NCI-H82 treated with DMSO at 0.1 percent for 48 hours (cell line): Measurements from ENCODE around the gene RRAGD.

Source experiments
- DNase-seq: peaks from one replicate; lab custom pipeline; 2025; ENCODE audit not compliant: unreplicated experiment; lab: John Stamatoyannopoulos, UW

The RRAGD gene

DNA sequence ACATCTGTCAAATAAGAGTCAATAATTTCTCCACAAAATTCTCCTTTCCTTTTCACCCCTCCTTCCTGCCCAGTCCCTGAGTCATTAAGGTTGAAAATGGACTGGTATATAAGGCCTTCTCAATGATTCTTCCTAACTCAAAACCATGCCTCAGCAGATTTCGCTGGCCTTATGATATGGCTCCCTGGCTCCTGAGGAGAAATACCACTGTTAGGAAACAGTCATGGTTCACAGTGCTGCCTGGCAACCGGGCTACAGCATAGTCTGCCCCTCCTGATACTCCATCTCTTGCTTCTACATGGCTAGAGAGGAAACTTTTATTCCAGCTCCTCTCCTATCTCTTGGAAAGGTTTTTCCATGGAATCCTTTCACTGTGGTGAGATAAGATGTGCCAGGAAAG lies 64.2 kb downstream of the RRAGD start:
- DNase-seq, result no peak

DNA sequence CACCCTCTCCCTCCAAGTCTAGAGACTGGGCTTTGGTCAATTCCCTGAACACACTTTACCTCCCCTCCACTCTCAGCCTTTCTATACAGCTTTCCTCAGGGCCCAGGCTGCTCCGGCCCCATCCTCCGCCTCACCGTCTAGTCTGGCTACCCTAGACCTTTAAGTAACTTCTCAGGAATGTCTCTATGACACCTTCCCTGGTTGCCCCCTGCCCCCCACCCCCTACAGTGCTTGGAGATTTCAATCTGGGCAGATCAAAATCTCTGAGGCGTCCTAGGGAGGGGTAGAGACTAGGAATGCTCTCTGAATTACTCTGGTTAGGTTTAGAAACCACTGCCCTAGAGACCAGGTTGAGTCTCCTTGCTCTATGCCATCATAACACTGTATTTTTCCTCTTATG lies 65.6 kb downstream of the RRAGD start:
- DNase-seq, result no peak

- no peak for DNase-seq
Measured at GRCh38 chr6:89339565-89339964, 72.5 kb downstream of the RRAGD start.

GRCh38 chr6:89335164-89335563 lies 76.9 kb downstream of the RRAGD start:
- no peak for DNase-seq

- no peak for DNase-seq
Measured at GRCh38 chr6:89330910-89331309, 81.2 kb downstream of the RRAGD start.

DNA sequence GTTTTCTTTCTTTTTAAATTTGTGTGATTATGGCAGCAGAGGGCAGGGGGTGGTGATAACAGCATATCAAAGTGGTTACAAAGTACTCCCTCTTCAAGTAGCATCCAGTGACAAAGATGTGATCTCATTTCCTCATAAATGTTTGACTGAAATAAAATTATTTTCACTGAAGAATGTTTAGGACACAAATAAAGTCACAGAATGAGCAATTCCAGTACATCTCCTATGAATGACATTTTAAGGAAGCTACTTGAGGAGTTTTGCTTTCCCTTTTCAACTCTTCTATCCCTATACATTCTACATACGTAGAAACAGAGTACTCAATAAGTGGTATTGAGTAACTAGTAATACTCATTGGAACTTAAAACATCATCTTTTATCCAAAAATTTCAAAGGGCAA lies 83.1 kb downstream of the RRAGD start:
- no peak for DNase-seq

- no peak for DNase-seq
Measured at GRCh38 chr6:89324304-89324703, 87.8 kb downstream of the RRAGD start.

DNA sequence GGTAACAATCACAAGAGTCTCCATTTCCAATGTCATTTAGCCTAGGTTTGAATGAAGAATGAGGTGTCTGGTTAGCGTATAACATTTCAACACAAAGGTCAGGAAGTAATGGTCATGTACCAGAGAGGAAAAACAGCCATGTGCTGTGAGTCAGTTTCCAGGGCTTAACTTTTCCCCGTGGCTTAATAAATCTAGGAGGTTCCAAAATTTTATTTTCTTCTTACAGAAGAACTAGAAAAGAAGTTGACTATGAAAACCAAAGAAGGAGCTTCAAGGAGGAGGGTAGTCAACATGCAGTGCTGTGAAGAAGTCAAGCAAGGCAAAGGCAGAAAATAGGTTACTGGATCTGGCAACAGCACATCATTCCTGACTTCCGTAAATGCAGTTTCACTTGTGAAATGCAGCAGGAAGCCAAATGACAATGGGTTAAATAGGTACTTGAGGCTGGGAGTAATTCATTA lies 88.5 kb downstream of the RRAGD start:
- no peak for DNase-seq

GRCh38 chr6:89321131-89321970 lies 90.7 kb downstream of the RRAGD start:
- DNase-seq, result no peak

DNA sequence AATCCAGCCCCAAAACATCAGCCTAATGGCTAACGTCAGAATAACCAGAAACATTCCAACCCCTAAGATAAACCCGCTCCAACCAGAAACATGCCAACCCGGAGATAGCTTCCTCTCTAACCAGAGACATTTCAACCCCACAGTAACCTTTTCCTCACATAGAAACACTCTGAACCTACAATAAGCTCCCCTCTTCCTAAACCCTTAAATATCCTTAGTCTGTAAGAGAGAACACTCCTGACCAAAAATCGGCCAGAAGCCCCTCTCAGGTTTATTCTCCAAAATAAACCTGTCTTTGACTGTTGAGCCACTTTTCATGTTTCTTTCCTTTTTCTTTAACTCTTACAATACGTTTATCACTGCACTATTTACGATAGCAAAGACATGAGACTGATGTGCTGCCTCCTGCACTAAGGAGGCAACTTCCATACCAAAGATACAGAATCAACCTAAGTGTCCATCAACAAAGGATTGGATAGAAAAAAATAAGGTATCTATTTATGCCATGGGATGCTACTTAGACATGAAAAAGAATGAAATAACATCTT lies 92.0 kb downstream of the RRAGD start:
- DNase-seq, result no peak

DNA sequence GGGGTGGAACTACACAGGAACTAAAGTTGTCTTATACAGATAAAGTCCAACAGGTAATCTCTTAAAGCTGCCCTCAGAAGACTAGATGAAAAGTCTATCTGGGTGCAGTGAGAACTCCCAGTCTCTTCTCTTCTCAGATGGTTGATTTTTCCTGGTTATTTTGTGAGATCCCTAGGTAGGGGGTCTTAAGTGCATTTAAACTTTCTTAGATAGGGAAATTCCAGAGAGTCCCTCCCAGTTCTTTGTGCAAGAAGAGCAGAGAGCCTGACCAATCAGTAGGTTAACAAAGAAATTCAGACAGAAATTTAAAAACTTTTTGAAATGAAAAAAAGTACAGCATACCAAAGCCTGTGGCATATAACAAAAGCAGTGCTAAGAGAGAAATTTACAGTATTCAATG lies 95.0 kb downstream of the RRAGD start:
- no peak for DNase-seq

- no peak for DNase-seq
Measured at GRCh38 chr6:89315249-89315885, 96.7 kb downstream of the RRAGD start, which contains the start of gene GABRR2. TSS of gene GABRR2 (minus strand) at chr6:89315299. CDS start at chr6:89315165, 134 bp downstream.

DNA sequence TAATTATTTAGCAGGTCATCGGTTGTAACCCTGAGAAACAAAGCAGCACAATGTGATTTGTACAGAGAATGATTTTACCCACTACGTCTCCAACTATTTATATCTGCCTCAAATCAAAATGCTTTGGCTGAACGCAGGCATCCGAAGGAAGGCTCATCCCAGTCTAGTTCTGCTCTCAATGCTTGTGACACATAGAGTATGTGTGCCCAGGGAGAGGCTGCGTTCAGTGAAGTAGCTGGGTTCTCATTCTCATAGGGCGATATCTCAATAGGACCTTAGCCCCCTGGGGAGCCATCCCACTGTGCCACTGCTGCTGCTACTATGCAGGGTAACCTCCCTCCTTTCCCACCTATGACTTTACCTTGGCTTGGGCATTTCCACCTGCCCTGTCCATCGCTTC lies 97.4 kb downstream of the RRAGD start:
- no peak for DNase-seq
